Colonic mucosa (tissue), 4 donors: ENCODE results near the gene MCTS1. TPM values are rescaled to one million over a fixed set of nuclear protein-coding genes. Genes with fewer than 3 reads are reported as not detected.

ENCODE experiments used
- DNase-seq: peaks from one replicate; pipeline ENCODE4 v3.0.0-alpha.2; 2020
- H3K27ac ChIP-seq: fragments of 200-600 bp; one replicate; pipeline ENCODE4 v1.8.0; 2021
- H3K27me3 ChIP-seq: fragments of 200-600 bp; one replicate; pipeline ENCODE4 v1.8.0; 2021
- H3K36me3 ChIP-seq: fragments of 200-600 bp; one replicate; pipeline ENCODE4 v1.8.0; 2021
- H3K4me1 ChIP-seq: fragments of 200-600 bp; one replicate; pipeline ENCODE4 v1.8.0; 2021; ENCODE audit warnings: mild to moderate bottlenecking
- H3K4me3 ChIP-seq: fragments of 200-600 bp; one replicate; pipeline ENCODE4 v1.8.0; 2021
- H3K9ac ChIP-seq, 2 donors: one replicate each; pipeline ENCODE4 v1.7.0; 2013; ENCODE audit warnings: control low read depth in 2 of 2, low read depth in 2 of 2, low read length in 2 of 2
- H3K9me3 ChIP-seq: fragments of 200-600 bp; one replicate; pipeline ENCODE4 v1.8.0; 2021
- CTCF ChIP-seq: fragments of 200-600 bp; IDR thresholded peaks from one replicate; pipeline ENCODE4 v1.8.0; 2022; ENCODE audit warnings: antibody characterized with exemption, mild to moderate bottlenecking
- intact Hi-C: fragments of 100-400 bp; cut with DNase I; formaldehyde crosslinking; loops from one replicate; pipeline ENCODE4 v1.14.1; 2022
- total RNA-seq, 2 donors: library from RNA; stranded (reverse); fragmentation: NEBNext Ultra II Directional in 1 of 2; extraction: Animal tissue kit (Norgen Biotek cat#: 25700) in 1 of 2; gene quantifications; one replicate each; pipeline ENCODE4 v1.2.1, GENCODE V29; 2021
- donor health status: healthy.
- donor health status: DM: no; HTN: no; CAD: no.
- donor health status: DM: no; HTN: no; CAD: no.

Gene MCTS1
- total RNA-seq, 2 donors from 2014 or later: 37.6 to 60.4 TPM

DNA sequence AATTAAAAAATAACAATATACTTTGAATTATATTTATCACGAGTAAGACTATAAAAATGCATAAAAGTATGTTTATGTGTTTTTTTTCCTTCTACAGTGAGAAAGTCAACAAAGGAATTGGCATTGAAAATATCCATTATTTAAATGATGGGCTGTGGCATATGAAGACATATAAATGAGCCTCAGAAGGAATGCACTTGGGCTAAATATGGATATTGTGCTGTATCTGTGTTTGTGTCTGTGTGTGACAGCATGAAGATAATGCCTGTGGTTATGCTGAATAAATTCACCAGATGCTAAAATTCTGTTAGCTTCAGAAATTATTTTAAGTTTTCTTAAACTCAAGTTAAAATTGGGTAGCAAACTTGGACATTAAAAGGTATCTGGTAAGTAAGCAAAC is 8.2 kb downstream of the MCTS1 start:
- H3K9me3 ChIP-seq: no peaks in the 10 kb centered on the region
- no peak for DNase-seq
- no peaks in the 10 kb centered on the region for H3K27me3 ChIP-seq
- no peak overlapping the region for H3K4me3 ChIP-seq
- no peak for TF ChIP-seq CTCF
- no peaks in the 10 kb centered on the region for H3K4me1 ChIP-seq
- intact Hi-C loops: no loop called here
- H3K36me3 ChIP-seq: no peaks in the 10 kb centered on the region
- no peak overlapping the region for H3K9ac ChIP-seq
- no peak overlapping the region for H3K27ac ChIP-seq

DNA sequence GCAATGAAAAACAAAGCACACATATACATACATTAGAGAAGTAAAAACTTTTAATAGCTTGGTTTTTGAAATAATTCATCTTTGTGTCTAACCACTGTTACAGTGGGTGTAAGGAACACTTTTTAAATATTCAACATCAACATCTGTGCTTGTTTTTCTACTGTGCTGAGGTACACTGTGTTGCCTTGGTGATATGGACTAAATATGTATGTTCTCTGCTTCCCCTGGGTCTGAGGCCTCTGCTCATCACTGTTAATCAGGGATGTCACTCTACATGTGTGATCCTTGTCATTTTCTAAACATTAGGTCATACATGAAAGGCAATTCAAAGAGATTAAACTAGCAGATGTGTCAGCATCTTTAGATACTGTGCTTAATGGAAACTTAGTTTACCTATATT is 10.9 kb downstream of the MCTS1 start:
- DNase-seq: no peak
- Histone ChIP-seq H3K9ac (no peak overlapping the region), H3K36me3 (no peaks in the 10 kb centered on the region), H3K9me3 (no peaks in the 10 kb centered on the region), H3K4me1 (no peaks in the 10 kb centered on the region), H3K27me3 (no peaks in the 10 kb centered on the region), H3K4me3 (no peak overlapping the region), H3K27ac (no peak overlapping the region)
- no peak for TF ChIP-seq CTCF
- intact Hi-C loops: no loop called here

DNA sequence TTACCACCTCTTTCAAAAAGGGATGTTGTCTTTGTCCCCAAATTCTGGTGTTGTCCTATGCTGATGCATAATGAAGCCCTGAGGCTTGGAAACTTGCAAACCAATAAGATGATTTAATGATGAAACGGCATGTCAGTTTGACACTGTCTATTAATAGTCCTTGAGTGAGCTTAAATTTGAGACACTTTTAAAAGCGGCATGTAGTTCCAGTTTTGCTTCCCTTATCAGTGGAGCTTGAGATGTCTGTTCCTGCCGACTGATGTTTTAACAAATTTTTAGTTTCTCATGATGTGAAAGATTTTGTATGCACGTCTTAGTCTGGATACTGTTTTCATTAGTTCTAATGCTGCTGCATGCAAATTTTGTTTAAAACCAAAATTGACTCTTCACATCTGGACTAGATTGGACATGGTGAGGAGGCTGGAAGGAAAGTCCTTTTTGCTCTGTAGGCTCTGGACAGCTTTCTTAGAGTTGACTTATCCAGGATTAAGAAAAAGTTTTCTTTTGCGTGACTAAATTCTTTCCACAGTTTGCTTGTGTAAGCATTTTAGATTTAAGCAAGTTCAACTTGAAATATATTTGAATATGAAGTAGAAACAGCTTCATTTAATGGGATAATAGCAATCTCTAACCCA is 14.2 kb downstream of the MCTS1 start:
- H3K36me3 ChIP-seq: no peaks in the 10 kb centered on the region
- no peaks in the 10 kb centered on the region for H3K4me1 ChIP-seq
- H3K27me3 ChIP-seq: no peaks in the 10 kb centered on the region
- H3K9ac ChIP-seq: no peak overlapping the region
- DNase-seq: no peak
- no peak overlapping the region for H3K4me3 ChIP-seq
- no peak for TF ChIP-seq CTCF
- H3K27ac ChIP-seq: no peak overlapping the region
- intact Hi-C loops: no loop called here
- no peaks in the 10 kb centered on the region for H3K9me3 ChIP-seq

DNA sequence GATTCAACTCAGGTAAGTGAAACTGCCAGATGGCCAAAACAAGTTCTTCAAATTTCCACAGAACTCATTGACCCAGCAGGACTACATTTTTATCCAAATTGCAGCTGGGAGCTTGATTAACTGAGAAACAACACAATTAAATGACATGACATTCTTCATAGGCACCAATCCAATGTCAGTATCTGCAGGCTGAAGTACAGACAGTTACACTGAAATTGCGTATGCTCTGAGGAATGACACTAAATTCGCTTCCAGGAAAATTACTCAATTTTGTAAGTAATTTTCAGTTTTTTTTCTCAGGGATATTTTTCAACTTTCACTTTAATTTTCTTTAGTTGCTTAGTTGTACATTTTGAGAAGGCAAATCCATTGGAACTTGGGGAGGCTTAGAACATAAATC is 21.5 kb downstream of the MCTS1 start:
- Histone ChIP-seq H3K27ac (no peak overlapping the region), H3K4me1 (no peaks in the 10 kb centered on the region), H3K27me3 (no peaks in the 10 kb centered on the region), H3K9me3 (no peaks in the 10 kb centered on the region), H3K36me3 (no peaks in the 10 kb centered on the region), H3K9ac (no peak overlapping the region), H3K4me3 (no peak overlapping the region)
- intact Hi-C loops: no loop called here
- DNase-seq: no peak
- no peak for TF ChIP-seq CTCF

DNA sequence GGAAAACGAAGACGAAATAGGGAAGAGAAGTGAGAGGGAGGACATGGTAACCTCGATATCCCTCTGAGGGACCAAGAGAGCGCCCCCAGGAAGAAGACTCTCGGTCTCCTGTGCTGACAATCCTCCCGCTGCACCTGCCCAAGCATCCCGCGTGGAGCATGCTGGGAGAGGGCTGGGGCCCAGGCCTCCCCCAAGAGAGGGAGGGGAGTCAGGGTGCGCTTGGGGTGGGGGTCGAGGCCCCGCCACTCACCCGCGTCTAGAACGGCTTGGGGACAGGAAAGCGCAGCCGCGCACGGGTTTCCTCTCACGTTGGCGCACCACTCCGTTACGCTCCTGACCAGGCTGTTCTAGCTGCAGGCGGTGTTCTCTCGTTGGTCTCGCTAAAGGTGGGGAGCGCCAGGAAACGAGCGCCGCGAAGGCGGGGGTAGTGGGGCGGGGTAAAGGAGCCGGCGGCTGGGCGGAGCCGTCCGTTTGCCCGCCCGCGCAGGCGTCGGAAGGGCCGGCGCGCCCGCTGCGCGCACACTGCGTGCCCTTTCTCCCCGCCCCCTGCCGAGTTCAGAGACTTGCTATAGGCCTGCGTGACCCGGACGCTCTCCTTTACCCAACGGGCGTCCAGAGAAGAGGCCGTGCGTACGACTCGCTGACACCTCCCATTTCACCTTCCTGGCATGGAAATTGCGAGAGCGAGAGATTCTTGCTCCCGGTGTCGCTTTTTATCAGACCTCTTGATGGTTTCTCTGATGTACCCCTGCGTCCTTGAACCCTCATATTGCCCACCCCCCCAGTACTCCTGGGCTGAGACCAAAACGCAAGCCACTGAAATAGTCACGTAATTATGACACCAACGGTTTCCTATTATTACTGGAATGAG is 26.0 kb downstream of the MCTS1 start, which contains the start of gene C1GALT1C1:
Gene C1GALT1C1 (minus strand): TSS at position 388 of the 871 bp plus-strand sequence. CDS start 2,888 bp downstream, outside the sequence.
- no peaks in the 10 kb centered on the region for H3K36me3 ChIP-seq
- peak within 1 kb of the TSS; percentile 59 to 79 for H3K9ac ChIP-seq
- no peak for TF ChIP-seq CTCF
- intact Hi-C loops: no loop called here
- H3K4me3 ChIP-seq: peak within 1 kb of the TSS; percentile 52
- peak within 1 kb of the TSS; percentile 93 for H3K27ac ChIP-seq
- no peaks in the 10 kb centered on the region for H3K4me1 ChIP-seq
- no peaks in the 10 kb centered on the region for H3K27me3 ChIP-seq
- H3K9me3 ChIP-seq: no peaks in the 10 kb centered on the region
- peak; percentile 89 for DNase-seq
